GM23338 (cell line): Measurements from ENCODE around the gene UNC5C.

Experiments
- CREB1 ChIP-seq: fragments of 250-450 bp; sonication (Bioruptor Pico); IDR thresholded peaks from 2 replicates; pipeline ENCODE4 v1.5.0; 2020; ENCODE audit warnings: low read depth, mild to moderate bottlenecking, moderate library complexity
- CTCF ChIP-seq, 2 experiments: fragments of 200-600 bp in 1 of 2; sonication (generic) in 1 of 2; conservative IDR thresholded peaks; 2 replicates each; pipeline versions ENCODE4 v1.5.1 to v1.6.1; 2016 to 2017; ENCODE audit warnings: antibody characterized with exemption in 2 of 2, low read depth in 2 of 2, mild to moderate bottlenecking in 2 of 2, moderate library complexity in 1 of 2
- EZH2 ChIP-seq: fragments of 200-600 bp; sonication (generic); IDR thresholded peaks from one replicate; pipeline ENCODE4 v1.8.0; 2017; ENCODE audit warnings: antibody characterized with exemption, mild to moderate bottlenecking, low read depth; ENCODE audit not compliant: unreplicated experiment
- POLR2AphosphoS5 ChIP-seq: IDR thresholded peaks from 2 replicates; pipeline ENCODE4 v1.6.1; 2016; ENCODE audit warnings: antibody characterized with exemption, low read depth
- ZNF114 ChIP-seq: fragments of 250-450 bp; sonication (Bioruptor Pico); IDR thresholded peaks from 2 replicates; pipeline ENCODE4 v1.5.0; 2020; ENCODE audit warnings: mild to moderate bottlenecking, moderate library complexity
- TF ChIP-seq, protein P1 (sequence below): IDR thresholded peaks from one replicate; pipeline ENCODE4 v1.6.1; 2018; ENCODE audit warnings: antibody characterized with exemption; ENCODE audit not compliant: unreplicated experiment

DNA sequence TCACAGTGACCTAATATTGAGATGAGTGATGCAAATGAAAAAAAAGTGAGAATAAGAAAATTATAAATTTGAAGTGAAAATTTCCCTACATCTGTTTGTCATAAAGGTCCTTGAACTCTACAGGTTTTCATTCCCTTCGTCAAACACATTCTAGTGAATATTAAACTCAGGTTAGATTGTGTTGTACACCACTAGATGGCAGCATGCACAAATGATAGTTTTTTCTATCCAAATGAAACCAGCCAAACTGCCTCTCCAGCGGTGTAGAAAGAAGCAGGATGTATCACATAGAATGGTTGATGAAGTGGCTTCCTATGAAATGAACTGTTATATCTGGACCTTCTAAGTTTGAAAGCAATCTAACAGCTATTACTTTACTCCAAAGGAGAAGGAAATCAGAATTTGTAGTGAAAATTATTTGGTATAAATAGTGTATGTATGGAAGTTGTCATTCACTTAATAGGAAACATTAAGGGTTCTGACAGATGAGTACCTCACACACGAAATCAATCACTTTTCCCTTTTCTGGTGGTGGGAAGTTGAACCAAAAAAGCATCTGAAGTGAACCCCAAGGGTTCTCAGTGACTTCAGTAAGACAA, 382.7 kb downstream of the UNC5C start:
- peak; percentile 79 for TF ChIP-seq CTCF (conservative IDR thresholded peaks at IDR 0.05; ENCODE audit: low read depth in 2 of 2)
- no peak for TF ChIP-seq POLR2AphosphoS5
- no peak for TF ChIP-seq EZH2
- TF ChIP-seq, protein P1, sequence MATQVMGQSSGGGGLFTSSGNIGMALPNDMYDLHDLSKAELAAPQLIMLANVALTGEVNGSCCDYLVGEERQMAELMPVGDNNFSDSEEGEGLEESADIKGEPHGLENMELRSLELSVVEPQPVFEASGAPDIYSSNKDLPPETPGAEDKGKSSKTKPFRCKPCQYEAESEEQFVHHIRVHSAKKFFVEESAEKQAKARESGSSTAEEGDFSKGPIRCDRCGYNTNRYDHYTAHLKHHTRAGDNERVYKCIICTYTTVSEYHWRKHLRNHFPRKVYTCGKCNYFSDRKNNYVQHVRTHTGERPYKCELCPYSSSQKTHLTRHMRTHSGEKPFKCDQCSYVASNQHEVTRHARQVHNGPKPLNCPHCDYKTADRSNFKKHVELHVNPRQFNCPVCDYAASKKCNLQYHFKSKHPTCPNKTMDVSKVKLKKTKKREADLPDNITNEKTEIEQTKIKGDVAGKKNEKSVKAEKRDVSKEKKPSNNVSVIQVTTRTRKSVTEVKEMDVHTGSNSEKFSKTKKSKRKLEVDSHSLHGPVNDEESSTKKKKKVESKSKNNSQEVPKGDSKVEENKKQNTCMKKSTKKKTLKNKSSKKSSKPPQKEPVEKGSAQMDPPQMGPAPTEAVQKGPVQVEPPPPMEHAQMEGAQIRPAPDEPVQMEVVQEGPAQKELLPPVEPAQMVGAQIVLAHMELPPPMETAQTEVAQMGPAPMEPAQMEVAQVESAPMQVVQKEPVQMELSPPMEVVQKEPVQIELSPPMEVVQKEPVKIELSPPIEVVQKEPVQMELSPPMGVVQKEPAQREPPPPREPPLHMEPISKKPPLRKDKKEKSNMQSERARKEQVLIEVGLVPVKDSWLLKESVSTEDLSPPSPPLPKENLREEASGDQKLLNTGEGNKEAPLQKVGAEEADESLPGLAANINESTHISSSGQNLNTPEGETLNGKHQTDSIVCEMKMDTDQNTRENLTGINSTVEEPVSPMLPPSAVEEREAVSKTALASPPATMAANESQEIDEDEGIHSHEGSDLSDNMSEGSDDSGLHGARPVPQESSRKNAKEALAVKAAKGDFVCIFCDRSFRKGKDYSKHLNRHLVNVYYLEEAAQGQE, result no peak
- TF ChIP-seq CREB1 (CRISPR knock-in tag), result no peak
- TF ChIP-seq ZNF114 (CRISPR knock-in tag), result no peak
